ENCODE measurements around the gene MSMP. TPM values are rescaled to one million over a fixed set of nuclear protein-coding genes. Genes with fewer than 3 reads are reported as not detected.

The MSMP gene
- total RNA-seq, 1 donor from 2014 or later: not detected

DNA sequence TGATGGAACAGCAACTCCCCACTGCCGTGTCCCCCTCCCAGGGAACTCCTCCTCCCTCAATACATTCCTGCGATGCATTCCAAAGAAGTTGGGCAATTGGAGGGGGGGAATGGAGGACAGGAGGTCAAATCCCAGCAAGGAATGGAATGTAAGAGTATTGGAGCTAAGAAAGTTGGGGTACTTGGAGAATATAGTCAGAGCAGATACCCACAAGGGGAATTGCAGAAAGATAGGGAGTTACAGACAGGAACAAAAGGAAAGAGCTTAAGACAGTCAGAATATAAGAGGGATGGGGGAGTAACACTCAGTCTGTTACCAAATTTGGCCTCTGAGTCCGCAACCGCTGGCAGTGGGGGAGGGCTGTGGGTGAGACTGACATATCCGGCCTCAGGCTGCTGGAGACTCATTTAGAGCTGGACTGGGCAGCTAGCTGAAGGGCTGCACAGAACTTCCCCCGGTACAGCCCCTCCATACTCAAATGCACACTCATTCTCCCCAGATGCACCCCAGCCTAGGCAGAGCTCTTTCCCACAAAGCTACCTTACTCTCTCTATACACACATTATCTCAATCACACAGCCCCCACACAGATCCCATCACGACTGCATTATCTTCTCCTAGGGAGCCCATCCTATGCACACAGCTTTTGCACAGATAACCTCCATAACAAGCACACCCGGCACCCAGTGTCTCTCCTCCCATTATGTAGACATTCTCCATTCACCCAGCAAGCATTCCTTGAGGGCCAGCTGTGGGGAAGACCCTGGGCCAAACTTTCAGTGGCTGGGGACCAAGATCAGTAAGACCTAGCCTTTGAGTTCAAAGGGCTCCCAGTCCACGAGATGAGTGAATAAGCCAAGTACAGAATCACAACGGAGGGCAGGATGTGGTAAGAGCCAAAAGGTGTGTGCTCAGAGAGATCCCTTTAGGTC, 25.8 kb downstream of the MSMP start:
- Histone ChIP-seq H3K9me3 (no peaks in the 10 kb centered on the region), H3K27ac (peak overlapping the region; percentile 89), H3K4me3 (peak overlapping the region; percentile 84 to 92), H3K27me3 (no peaks in the 10 kb centered on the region), H3K4me1 (peaks cover 63% of the 10 kb centered on the region), H3K36me3 (peaks cover 0 to 26% of the 10 kb centered on the region in 2 donors)
- TF ChIP-seq POLR2AphosphoS5 (IDR thresholded peaks at IDR 0.05; ENCODE audit: insufficient read depth in 1 of 2, low read depth in 1 of 2) (peak in 1 of 2 donors; percentile 82), POLR2A (IDR thresholded peaks at IDR 0.05) (peak in 1 of 2 donors; percentile 35)
- TF ChIP-seq, protein P1, sequence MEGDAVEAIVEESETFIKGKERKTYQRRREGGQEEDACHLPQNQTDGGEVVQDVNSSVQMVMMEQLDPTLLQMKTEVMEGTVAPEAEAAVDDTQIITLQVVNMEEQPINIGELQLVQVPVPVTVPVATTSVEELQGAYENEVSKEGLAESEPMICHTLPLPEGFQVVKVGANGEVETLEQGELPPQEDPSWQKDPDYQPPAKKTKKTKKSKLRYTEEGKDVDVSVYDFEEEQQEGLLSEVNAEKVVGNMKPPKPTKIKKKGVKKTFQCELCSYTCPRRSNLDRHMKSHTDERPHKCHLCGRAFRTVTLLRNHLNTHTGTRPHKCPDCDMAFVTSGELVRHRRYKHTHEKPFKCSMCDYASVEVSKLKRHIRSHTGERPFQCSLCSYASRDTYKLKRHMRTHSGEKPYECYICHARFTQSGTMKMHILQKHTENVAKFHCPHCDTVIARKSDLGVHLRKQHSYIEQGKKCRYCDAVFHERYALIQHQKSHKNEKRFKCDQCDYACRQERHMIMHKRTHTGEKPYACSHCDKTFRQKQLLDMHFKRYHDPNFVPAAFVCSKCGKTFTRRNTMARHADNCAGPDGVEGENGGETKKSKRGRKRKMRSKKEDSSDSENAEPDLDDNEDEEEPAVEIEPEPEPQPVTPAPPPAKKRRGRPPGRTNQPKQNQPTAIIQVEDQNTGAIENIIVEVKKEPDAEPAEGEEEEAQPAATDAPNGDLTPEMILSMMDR (IDR thresholded peaks at IDR 0.05): no peak
- intact Hi-C loops (cut with DNase I): loop anchor here (1.0 to 5.0 kb wide), 3 partner anchors 36 to 82 kb away; partner anchors contain the start of genes CCDC107 and RMRP
- DNase-seq (ENCODE audit: extremely low spot score in 2 of 2): peak in 1 of 2 donors; percentile 93

DNA sequence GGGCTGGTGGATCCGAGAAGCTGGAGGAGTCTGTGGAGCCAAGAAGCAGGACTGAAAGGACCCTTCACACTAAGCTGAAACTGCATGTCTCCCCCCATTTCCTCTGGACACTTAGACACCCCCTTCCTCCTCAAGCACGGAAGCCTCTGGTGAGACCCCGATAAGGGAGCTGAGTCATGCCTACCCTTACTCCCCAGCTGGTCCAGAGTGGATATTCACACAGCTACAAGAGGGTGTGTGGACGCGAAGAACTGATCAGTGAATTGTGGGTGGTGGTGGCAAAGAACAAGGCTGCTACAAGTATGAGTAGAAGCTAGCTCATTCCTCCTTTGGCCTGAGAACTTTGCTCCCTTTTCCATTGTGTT, 26.4 kb downstream of the MSMP start:
- Histone ChIP-seq H3K4me3 (peak overlapping the region; percentile 84 to 92), H3K36me3 (peaks cover 0 to 32% of the 10 kb centered on the region in 2 donors), H3K27me3 (no peaks in the 10 kb centered on the region), H3K27ac (peak overlapping the region; percentile 75), H3K9me3 (no peaks in the 10 kb centered on the region), H3K4me1 (peaks cover 57% of the 10 kb centered on the region)
- no peak for TF ChIP-seq POLR2AphosphoS5 (IDR thresholded peaks at IDR 0.05; ENCODE audit: insufficient read depth in 1 of 2, low read depth in 1 of 2)
- no peak for TF ChIP-seq POLR2A (IDR thresholded peaks at IDR 0.05)
- TF ChIP-seq, protein P1 (IDR thresholded peaks at IDR 0.05): no peak
- intact Hi-C loops (cut with DNase I): loop anchor here (1.0 to 5.0 kb wide), 3 partner anchors 35 to 81 kb away; partner anchors contain the start of genes CCDC107 and RMRP
- DNase-seq (ENCODE audit: extremely low spot score in 2 of 2): no peak

DNA sequence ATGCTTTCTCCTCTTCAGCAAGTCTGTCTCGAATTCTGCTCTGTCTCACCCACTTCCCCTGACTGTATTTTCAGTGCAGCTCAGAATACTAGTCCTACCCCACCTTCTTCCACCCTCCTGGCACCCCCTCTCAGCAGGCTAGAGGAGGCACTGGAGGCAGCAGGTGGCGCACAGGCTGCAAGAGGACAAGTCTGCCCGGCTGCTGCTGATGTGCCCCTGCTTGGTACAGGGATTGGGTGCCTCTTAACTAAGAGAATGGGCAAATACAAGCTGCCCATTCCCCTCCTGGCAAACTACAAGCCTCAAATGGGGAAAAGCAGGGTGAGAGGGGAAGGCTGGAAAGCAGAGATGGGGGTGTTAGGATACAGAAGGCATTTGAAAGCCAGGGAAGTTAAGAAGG, 27.1 kb downstream of the MSMP start:
- no peak for TF ChIP-seq POLR2AphosphoS5 (IDR thresholded peaks at IDR 0.05; ENCODE audit: insufficient read depth in 1 of 2, low read depth in 1 of 2)
- TF ChIP-seq POLR2A (IDR thresholded peaks at IDR 0.05): no peak
- TF ChIP-seq, protein P1 (IDR thresholded peaks at IDR 0.05): no peak
- Histone ChIP-seq H3K4me3 (peak overlapping the region; percentile 84 to 92), H3K36me3 (peaks cover 3 to 40% of the 10 kb centered on the region in 2 donors), H3K4me1 (peaks cover 57% of the 10 kb centered on the region), H3K27me3 (no peaks in the 10 kb centered on the region), H3K9me3 (no peaks in the 10 kb centered on the region), H3K27ac (peak overlapping the region; percentile 75)
- DNase-seq (ENCODE audit: extremely low spot score in 2 of 2): no peak
- intact Hi-C loops (cut with DNase I): loop anchor here (5.0 kb wide), 1 partner anchor 35 kb away; no protein-coding TSS in a partner anchor

DNA sequence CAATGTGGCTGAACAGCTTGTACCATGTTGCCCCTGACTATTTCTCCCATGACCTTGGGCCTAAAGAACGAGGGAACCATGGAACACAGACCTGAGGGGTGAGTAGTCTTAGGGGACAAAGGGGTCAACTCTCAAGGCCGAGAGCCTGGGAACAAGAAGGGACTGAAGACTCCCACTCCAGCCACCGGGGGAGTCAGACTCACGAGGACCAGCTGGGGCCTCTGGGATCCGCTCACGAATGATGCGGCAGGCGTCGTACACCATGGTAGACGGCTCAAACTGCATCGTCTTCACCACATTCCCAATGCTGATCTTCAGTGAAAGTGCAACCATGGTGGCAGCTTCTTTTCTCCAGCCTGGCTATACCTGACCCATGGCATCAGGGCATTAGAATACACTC, 28.7 kb downstream of the MSMP start:
- Histone ChIP-seq H3K27ac (no peak overlapping the region), H3K36me3 (peaks cover 8 to 55% of the 10 kb centered on the region in 2 donors)

DNA sequence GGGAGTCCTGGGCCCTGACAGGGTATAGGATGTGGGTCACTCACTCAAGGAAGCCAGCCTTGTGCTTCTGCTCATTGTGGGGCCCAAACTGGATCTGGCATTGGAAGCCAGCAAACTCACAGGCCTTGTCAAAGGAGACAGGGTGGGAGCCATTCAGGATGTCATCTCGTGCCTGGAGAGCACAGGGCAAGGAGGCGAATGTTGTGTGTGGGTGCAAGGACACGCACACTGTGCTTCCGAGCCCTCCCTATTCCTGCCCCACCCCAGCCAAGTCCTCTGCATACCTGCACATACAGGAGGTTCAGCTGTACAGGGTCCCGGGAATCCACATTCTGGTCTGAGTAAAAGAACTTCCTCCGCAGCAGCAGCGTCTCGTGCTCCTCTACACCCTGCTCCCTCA, 30.2 kb downstream of the MSMP start:
- no peaks in the 10 kb centered on the region for H3K9me3 ChIP-seq
- no peak overlapping the region for H3K4me3 ChIP-seq
- no peak for DNase-seq (ENCODE audit: extremely low spot score in 2 of 2)
- TF ChIP-seq, protein P1 (IDR thresholded peaks at IDR 0.05): no peak
- TF ChIP-seq POLR2A (IDR thresholded peaks at IDR 0.05): no peak
- TF ChIP-seq POLR2AphosphoS5 (IDR thresholded peaks at IDR 0.05; ENCODE audit: insufficient read depth in 1 of 2, low read depth in 1 of 2): no peak
- peaks cover 8 to 70% of the 10 kb centered on the region in 2 donors for H3K36me3 ChIP-seq
- intact Hi-C loops (cut with DNase I): no loop called here
- H3K27me3 ChIP-seq: no peaks in the 10 kb centered on the region
- H3K4me1 ChIP-seq: peaks cover 32% of the 10 kb centered on the region
- H3K27ac ChIP-seq: no peak overlapping the region

More for the DNA sequence above, 28.7 kb downstream of the MSMP start:
- intact Hi-C loops (cut with DNase I): loop anchor here (5.0 kb wide), 1 partner anchor 33 kb away; no protein-coding TSS in a partner anchor
- DNase-seq (ENCODE audit: extremely low spot score in 2 of 2): no peak
- no peaks in the 10 kb centered on the region for H3K9me3 ChIP-seq
- TF ChIP-seq POLR2AphosphoS5 (IDR thresholded peaks at IDR 0.05; ENCODE audit: insufficient read depth in 1 of 2, low read depth in 1 of 2): no peak
- H3K4me1 ChIP-seq: peaks cover 46% of the 10 kb centered on the region
- no peak overlapping the region for H3K4me3 ChIP-seq
- H3K27me3 ChIP-seq: no peaks in the 10 kb centered on the region

Measured in vagina (tissue), 2 donors.